Measurements from ENCODE around the gene CDC14B.
A peak's percentile ranks its signal among the peaks of the same experiment; 100 is the strongest.

The CDC14B gene

GRCh38 chr9:96459268-96460007, 160.2 kb downstream of the CDC14B start:
- in situ Hi-C loops (cut with MboI; ENCODE audit: low sequenced_read_pairs, unreplicated experiment): no loop called here
- no peak for TF ChIP-seq CTCF (IDR thresholded peaks at IDR 0.05; ENCODE audit: borderline replicate concordance, control extremely low read depth, extremely low read depth, insufficient read depth, missing control alignments)

GRCh38 chr9:96458226-96458625, 161.4 kb downstream of the CDC14B start:
- TF ChIP-seq CTCF (IDR thresholded peaks at IDR 0.05; ENCODE audit: borderline replicate concordance, control extremely low read depth, extremely low read depth, insufficient read depth, missing control alignments): no peak
- in situ Hi-C loops (cut with MboI; ENCODE audit: low sequenced_read_pairs, unreplicated experiment): no loop called here
- DNase-seq (ENCODE audit: low spot score): no peak

More at GRCh38 chr9:96459268-96460007, 160.2 kb downstream of the CDC14B start:
- DNase-seq (ENCODE audit: low spot score): no peak

- no peak for TF ChIP-seq CTCF (IDR thresholded peaks at IDR 0.05; ENCODE audit: borderline replicate concordance, control extremely low read depth, extremely low read depth, insufficient read depth, missing control alignments)
Observed at GRCh38 chr9:96457266-96457665, 162.4 kb downstream of the CDC14B start.

GRCh38 chr9:96453625-96454024, 166.0 kb downstream of the CDC14B start:
- peak; percentile 10 for TF ChIP-seq CTCF (IDR thresholded peaks at IDR 0.05; ENCODE audit: borderline replicate concordance, control extremely low read depth, extremely low read depth, insufficient read depth, missing control alignments)
- in situ Hi-C loops (cut with MboI; ENCODE audit: low sequenced_read_pairs, unreplicated experiment): no loop called here
- DNase-seq (ENCODE audit: low spot score): no peak

More at GRCh38 chr9:96457266-96457665, 162.4 kb downstream of the CDC14B start:
- no peak for DNase-seq (ENCODE audit: low spot score)
- in situ Hi-C loops (cut with MboI; ENCODE audit: low sequenced_read_pairs, unreplicated experiment): no loop called here

- TF ChIP-seq CTCF (IDR thresholded peaks at IDR 0.05; ENCODE audit: borderline replicate concordance, control extremely low read depth, extremely low read depth, insufficient read depth, missing control alignments): no peak
- in situ Hi-C loops (cut with MboI; ENCODE audit: low sequenced_read_pairs, unreplicated experiment): no loop called here
- DNase-seq (ENCODE audit: low spot score): peak; percentile 49
Observed at GRCh38 chr9:96450613-96451528, 168.8 kb downstream of the CDC14B start.
